Epithelial cell of proximal tubule (primary cell): ENCODE results near the gene CNTNAP4. TPM values are rescaled to one million over a fixed set of nuclear protein-coding genes. Genes with fewer than 3 reads are reported as not detected.

Experiments used
- DNase-seq: peaks from one replicate; pipeline ENCODE4 v3.0.0-alpha.2; 2011; ENCODE audit warnings: low read depth
- H3K4me3 ChIP-seq: 2 replicates; pipeline ENCODE4 v1.5.1; 2011; ENCODE audit warnings: low read depth, mild to moderate bottlenecking, low read length
- CTCF ChIP-seq: conservative IDR thresholded peaks from 2 replicates; pipeline ENCODE4 v1.5.1; 2012; ENCODE audit warnings: low read depth, mild to moderate bottlenecking, low read length
- total RNA-seq: library from RNA; depleted of rRNA; stranded (reverse); fragments of >200 nt; gene quantifications from 2 replicates; pipeline ENCODE4 v1.2.3, GENCODE V29; 2015

CNTNAP4 gene
- total RNA-seq, 1 donor from 2014 or later: not detected

GRCh38 chr16:76243620-76244019 lies 33.6 kb upstream of the CNTNAP4 start:
- no peak for DNase-seq
- no peak overlapping the region for H3K4me3 ChIP-seq
- TF ChIP-seq CTCF: no peak

- no peak for DNase-seq
- TF ChIP-seq CTCF: no peak
- no peak overlapping the region for H3K4me3 ChIP-seq
These were observed 30.6 kb upstream of the CNTNAP4 start for GRCh38 chr16:76246587-76246986.

DNA sequence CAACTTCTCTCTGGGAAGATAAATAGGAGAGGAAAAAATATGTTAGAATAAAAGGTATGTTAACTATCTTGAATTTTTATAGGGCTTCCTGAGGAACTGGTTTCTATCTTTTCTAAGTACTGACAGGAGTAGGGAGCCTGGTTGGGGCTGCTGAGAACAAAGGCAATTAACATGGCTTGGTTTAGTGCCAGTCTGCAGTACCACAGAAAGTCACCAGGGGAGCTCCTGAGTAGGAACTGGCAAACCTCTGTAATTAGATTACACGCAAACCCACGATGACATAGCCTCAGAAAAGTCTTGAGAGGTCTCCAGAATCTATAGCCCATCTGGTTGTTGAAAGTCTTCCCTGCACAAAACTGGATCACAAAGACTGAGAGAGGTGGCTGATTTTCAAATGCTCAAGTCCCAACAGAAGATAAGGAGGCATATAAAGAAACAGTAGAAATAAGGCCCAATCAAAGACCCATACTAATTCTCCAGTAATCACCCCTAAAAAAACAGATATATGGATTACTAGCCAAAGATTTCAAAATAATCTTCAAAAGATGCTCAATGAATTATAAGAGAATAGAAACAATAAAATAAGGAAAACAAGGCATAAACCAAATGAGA lies 11.7 kb upstream of the CNTNAP4 start:
- no peak overlapping the region for H3K4me3 ChIP-seq
- peak; percentile 76 for TF ChIP-seq CTCF
- no peak for DNase-seq

DNA sequence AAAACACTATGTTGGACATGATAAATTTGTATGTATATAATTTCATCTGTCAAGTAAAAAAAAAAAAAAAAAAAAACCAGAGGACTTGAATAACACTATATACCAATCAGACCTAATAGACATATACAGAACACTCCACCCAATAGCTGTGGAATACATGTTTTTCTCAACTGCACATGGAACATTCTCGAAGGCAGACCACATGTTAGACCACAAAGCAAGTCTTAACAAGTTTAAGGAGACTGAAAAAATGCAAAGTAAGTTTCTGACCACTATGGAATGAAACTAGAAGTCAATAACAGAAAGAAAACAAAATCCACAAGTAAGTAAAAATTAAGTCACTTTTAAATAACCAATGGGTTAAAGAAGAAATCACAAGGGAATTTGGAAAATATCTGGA lies 8.4 kb upstream of the CNTNAP4 start:
- no peak for TF ChIP-seq CTCF
- H3K4me3 ChIP-seq: no peak overlapping the region
- no peak for DNase-seq

DNA sequence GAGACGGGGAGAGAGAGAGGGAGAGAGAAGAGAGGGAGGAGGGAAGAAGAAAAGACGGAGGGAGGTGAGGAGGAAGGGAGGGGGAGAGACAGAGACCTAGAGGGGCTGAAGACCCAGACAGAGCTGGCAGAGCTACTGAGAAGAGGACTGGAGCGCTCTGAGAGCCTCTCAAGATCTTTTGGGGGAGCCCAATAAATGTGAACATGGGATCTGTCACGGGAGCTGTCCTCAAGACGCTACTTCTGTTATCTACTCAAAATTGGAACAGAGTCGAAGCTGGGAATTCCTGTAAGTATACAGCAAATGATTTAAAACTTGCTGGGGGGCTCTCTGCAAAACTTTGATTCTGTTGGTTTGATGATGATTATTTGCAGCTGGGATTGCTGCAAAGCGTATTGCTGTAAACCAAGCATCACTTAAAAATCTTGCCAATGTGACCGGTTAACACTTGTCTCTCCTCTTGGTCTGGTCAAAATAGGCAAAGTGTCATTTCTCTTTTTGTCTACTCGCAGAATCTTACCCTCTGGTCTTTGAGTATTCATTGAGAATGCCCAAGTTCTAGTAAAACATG lies 344 bp downstream of the CNTNAP4 start:
- no peak for TF ChIP-seq CTCF
- no peak for DNase-seq
- no peak overlapping the region for H3K4me3 ChIP-seq

DNA sequence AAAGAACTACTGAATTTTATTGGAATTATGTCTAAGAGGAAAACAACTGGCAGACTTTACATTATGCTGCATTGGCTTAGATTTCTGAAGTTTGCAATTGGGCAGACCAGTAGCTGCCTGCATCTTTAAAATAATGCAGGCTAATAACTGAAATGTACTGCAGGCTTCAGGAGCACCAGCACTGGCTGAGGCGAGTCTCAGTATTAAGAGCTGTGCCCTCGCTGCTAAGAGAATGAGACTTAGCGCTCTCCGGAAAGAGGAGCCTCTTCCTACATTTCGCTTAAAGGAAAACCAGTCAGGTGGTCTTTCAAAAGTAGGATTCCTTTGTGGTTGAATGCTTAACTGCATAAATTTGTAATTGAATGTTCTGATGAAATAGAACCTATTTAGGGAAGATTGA lies 885 bp downstream of the CNTNAP4 start:
- no peak for TF ChIP-seq CTCF
- no peak overlapping the region for H3K4me3 ChIP-seq
- no peak for DNase-seq

DNA sequence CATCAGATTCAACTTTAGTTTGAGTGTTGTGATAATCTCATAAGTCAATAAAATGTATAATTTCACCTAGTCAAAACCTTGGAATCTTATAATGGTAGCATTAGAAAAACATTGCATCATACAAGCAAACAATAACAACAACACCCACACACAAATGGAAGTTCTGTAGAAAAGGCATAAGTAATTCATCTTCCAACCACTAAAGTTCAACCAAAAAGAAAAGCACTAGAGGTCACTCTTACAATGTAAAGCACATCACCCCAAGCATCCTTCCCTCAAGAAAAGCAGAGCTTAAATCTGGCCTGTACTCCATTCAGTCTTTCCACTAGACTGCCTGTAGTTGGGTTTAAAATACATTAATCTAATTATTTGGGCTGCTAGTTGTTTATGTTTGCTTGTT lies 1.8 kb downstream of the CNTNAP4 start:
- peak; percentile 18 for DNase-seq
- H3K4me3 ChIP-seq: no peak overlapping the region
- TF ChIP-seq CTCF: peak; percentile 63
